NOMO-1 (cell line): ENCODE data around the gene CFAP157.

ENCODE experiments used
- DNase-seq, 2 experiments: peaks; one replicate each; lab custom pipeline; 2025; ENCODE audit not compliant: unreplicated experiment in 2 of 2; lab: John Stamatoyannopoulos, UW

The CFAP157 gene

GRCh38 chr9:127734247-127734746 is 27.5 kb downstream of the CFAP157 start:
- DNase-seq, result no peak

DNA sequence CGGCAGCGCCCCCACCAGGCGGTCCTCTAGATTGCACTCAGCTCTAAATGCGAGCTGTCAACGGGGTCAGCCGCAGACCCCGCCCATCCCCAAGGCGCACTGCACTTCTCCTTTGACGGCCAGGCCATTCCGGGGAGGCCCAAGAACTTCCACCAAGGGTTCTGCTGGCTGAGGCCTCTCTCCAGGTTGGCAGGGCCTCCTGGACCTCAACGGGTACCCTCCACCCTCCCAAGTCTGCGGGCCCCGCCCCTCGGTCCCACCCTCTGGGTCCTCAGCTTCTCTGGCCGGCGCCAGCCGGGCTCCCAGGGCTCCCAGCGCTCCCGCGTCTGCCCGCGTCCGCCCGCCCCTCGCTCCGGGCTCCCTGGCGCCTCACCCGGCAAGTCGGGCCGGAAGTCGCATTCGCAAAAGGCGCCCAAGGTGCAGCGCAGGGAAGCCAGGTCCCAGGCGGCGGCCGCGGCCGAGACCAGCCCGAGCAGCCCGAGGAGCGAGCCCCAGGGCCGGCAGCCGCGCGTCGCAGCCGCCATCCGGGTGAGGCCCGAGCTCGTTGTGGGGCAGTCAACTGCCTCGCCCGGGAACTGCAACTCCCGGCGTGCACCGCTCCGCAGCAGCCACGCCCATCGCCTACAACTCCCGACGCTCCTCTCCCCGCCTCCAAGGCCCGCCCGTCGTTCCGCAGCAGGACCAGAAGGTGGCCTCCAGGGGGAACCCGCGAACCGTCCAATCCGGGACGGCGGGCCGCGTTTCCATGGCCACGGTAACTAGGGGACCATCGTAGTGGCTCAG is 28.1 kb downstream of the CFAP157 start, which contains the start of gene TOR2A:
TOR2A (minus strand) TSS at position 548 of the 783 bp plus-strand sequence; CDS start at position 524, 24 bp downstream.
- peak; percentile 98 for DNase-seq

GRCh38 chr9:127735530-127736185 is 28.9 kb downstream of the CFAP157 start:
- DNase-seq, result no peak

DNA sequence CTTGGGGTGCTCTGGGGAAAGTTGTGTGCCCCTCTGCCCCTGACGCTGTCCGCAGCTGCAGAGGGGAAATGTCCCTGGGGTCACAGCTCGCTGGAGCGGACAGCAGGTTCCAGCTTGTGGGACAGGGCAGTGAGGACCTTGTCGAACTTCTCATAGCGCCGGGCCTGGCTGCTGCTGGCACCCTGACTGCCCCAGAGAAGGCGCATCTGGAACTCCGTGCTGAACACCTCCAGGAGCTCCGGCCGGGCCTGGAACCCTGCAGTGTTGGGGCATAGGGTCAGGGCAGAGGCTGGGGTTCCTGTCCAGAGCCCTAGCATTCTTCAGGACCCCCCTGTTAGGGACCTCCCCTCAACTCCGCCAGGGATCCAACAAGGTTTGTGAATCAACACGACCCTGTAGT is 31.9 kb downstream of the CFAP157 start:
- DNase-seq, result no peak

DNA sequence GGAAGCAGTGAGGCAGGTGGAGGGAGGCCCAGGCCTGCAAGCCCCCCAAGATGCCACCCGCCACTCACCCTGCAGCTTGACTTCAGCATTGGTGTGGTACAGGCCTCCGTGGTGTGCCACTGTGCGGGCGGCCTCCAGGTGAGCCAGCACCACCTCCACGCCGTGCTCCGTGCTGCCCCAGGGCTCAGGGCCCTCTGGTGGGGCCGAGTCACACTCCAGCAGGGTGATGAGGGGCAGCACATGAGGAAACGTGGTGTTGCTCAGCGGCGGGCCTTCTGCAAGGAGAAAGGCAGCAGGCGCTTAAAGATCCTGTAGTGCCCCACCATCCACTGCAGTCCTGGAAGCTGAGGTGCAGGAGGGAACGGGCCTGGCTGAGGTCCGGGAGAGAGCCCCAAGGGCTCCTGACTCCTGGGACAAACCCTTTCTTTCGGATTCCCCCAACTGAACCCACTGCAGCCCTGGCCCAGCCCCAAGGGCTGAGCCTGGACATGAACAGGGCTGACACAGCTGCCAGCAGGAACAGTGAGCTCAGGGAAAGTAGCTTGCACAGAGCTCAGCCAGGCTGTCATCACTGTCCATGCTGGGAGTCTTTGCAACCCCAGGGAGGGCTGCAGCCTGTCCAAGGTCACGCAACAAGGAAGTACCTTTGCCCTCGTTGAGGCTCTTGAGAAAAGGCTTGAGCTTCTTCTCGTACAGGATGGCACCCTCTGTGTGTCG is 33.0 kb downstream of the CFAP157 start:
- DNase-seq, result no peak

GRCh38 chr9:127741831-127742434 is 35.1 kb downstream of the CFAP157 start:
- DNase-seq, result no peak

DNA sequence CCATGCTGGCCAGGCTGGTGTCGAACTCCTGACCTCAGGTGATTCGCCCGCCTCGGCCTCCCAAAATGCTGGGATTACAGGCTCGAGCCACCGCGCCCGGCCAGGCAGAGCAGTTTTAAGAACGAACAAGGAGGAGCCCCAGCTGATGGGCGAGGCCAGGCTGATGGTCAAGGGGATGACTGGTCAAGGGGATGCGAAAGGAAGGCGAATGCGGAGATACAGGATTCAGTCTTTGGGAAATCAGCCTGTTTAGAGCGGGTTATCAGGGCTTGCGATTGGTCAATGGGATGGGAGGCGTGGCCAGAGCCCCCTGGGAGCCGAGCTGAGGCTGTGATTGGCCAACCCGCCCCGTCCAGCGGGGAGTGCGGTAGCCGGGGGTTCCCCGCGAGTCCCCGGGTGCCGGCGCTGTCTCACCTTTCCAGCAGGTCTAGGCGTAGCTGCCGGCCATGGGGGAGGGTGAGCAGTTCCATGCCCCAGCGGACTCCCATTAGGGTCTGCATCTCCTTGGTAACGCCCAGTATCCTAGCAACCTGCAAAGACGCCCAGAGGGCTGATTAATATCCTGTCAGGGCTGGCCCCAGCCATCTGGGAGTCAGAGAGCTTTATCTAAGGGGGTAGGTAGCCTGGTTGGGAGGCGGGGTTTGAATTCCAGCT is 35.8 kb downstream of the CFAP157 start:
- no peak for DNase-seq

DNA sequence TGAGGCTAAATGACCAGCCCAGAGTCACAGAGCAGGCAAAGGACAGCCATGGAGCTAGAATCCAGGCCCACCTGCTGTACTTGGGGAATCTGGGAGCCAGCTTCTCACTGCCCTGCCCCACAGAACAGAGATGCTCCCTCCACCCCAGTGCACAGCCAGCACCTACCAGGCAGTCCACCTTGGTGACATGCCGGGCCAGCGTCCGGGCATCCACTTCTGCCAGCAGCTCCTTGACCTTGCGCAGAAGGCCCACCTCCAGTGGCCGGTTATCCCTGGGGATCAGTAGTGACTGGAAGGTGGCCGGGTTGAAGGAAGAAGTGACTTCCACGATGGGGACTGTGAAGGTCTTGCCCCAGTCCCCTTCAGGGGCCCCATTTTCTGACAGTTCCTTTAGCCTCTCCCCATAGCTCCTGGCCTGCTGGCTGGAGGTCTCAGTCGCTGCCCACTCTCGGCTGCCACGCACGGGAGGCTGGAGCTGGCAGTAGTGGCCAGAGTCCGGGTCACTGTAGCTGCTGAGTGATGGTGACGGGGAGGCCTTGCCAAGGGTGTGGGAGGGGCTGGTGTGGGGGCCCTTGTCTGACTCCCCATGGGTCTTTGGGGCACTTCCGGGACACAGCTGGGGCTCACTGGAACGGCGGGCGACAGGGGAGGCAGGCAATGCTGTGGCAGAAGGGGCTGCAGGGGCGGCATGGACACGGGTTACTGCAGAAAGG is 37.8 kb downstream of the CFAP157 start:
- no peak for DNase-seq

DNA sequence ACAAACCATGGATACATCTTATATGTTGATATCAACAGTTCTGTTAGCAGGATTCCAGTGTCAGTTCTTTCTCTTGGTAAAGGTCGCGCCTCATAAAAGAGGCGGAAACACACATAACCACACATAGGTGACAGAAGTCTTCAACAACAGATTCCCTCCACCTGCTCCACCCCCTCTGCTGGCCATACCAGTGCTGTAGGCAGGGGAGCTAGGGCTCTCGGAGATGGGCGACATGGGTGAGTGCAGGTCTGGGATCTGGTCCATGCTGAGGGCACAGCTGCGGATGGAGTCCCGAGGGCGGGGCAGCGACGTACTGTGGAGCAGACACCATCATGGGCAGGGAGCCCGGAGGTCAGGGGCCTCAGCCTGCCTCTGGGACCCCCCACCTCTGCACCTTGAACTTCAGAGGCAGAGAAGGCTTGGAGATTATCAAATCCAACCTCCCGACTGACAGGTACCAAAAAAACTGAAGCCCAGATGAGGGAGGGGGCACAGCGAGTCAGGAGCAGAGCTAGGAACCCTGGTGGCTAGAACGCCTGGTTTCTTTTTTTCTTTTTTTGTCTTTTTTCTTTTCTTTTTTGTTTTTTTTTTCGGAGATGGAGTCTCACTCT is 40.3 kb downstream of the CFAP157 start:
- DNase-seq, result no peak

DNA sequence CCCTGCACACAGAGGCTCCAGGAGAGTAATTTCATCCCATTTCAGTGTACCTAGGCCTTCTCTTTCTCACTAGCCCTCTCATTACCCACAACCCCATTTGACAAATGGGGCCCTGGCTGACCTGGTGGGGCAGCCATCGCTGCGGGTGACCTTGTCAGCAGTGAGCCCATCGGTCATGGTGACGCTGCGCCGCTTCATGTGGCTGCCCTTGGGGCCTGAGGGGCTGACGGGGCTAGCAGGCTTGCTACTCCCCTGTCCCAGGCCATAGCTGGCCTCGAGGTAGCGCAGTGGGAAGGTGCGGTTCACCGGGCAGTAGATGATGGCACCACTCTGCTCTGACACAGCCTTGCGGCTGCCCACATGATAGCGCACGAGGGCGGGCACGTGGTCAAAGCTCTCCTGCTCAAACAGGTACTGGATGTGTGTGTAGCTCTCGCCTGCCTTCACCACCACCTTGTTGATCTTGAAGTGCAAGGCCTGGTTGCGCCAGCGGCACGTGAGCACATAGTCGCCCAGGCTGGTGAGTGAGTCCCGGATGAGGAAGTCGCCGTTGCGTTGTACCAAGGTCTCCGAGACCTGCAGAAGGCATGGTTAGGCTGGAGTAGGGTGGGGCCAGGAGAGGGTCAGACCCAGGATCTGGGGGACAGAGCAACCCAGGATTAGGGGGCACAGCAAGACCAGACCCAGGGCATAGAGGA is 42.5 kb downstream of the CFAP157 start:
- no peak for DNase-seq

- DNase-seq, result no peak
These were observed 44.7 kb downstream of the CFAP157 start for GRCh38 chr9:127751269-127752054.

DNA sequence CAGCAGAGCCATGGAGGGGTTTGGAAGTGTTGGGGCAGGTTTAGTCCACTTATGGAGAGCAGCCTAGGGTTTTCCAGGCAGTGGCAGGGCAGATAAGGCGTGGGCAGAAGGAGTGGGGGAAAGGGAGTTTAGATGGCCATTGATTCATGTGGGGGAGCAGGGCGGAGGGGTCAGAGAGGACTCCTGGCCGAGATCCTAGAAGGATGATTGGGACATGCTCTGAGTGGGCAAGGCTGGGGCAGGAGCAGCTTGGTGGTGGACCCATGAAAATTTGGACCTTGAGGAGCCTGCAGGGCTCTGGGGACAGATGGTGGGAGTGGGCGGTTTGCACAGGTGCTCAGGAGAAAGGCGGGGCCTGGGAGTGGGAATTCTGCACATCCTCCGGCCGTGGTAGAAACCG is 46.4 kb downstream of the CFAP157 start:
- no peak for DNase-seq

- no peak for DNase-seq
These were observed 46.8 kb downstream of the CFAP157 start for GRCh38 chr9:127753622-127754021.

- DNase-seq, result no peak
These were observed 47.6 kb downstream of the CFAP157 start for GRCh38 chr9:127754099-127755060.

- no peak for DNase-seq
These were observed 48.6 kb downstream of the CFAP157 start for GRCh38 chr9:127755061-127756060.

GRCh38 chr9:127756233-127756632 is 49.4 kb downstream of the CFAP157 start:
- no peak for DNase-seq
